HG03571 (cell line): ENCODE measurements around the gene TMEM87A.
A peak's percentile ranks its signal among the peaks of the same experiment; 100 is the strongest.

Source experiments
- ATAC-seq: cut with Tn5 transposase; IDR thresholded peaks from one replicate; pipeline ENCODE4 v1.9.1; 2021; ENCODE audit not compliant: unreplicated experiment

The TMEM87A gene

DNA sequence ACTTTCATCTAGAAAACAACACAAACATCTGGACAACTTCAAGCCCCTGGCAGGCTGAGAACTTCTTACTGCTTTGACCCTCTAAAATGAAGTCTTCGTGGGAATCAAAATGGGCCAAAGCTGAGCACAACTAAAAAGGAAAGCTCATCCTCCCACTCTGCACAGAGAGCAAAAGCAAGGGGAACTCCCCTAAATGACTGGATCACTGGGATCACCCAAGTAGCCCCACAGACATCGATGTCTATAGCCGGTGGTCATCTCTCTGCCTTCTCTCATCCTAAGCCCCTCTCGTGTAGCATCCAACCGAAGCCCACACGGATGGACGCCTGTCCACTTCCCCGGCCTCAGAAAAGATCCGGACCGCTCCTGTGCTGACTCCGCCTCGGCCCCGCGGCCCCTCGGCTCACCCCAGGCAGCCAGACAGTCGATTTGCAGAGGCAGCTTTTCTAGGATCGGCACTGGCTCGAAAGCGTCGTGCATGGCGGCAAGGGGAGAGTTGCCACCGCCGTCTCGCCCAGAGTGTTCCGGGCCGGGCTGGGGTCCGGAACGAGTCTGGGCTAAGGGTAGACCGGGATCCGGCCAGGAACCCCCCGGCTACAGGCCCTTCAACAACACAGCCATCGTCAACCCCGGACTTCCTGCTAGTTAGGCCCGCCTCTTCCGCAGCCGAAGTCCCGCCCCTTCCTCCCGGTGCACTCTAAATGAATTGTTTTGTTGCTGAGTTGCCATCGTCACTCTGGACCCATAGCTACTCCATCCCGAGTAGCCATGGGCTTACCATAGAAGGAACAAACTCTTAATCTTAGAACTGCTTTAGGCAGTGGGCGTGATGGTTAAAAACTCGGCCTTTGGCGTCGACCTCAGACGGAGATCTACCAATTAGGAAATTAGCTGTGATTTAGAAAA, 65.3 kb downstream of the TMEM87A start, which contains the start of gene VPS39:
Gene VPS39 (minus strand): TSS at position 631 of the 906 bp plus-strand sequence. CDS start 151 bp downstream, at position 480.
- ATAC-seq, result peak; percentile 95

DNA sequence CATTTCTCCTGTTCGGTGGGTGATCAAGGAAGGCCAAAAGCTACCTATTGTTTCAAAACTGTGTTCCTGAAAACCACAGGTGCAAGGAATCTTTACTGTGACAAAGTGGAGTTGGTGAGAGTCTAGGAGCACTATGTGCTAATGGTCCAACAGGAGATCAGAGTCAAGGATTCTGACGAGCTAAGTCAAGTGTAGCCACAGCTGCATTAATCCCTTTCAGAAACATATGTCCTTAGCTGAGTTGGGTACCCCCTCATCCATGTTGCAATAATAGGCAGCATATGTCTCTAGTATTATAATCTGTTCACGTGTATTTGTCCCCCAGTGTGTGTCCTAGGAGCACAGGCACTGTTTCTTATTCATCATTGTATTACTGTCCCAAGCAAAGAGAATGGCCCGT, 66.8 kb downstream of the TMEM87A start:
- no peak for ATAC-seq

DNA sequence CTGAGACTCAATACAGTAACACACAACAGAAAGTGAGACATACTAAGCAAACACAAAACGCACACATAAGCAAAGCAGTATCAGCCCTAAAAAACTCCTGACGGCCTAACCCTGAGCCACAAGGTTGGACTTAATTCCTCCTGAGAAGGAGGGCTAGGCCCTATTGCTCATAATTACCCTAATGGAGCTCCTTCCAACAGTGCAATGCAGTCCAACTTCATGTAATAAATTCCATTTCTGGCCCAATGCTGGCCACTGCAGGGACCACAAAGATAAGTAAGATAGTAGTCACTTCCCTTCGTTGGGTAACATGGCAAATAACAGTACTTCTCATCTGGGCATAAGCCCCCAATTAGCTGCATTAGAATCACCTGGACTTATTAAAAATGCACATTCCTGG, 69.3 kb downstream of the TMEM87A start:
- no peak for ATAC-seq

DNA sequence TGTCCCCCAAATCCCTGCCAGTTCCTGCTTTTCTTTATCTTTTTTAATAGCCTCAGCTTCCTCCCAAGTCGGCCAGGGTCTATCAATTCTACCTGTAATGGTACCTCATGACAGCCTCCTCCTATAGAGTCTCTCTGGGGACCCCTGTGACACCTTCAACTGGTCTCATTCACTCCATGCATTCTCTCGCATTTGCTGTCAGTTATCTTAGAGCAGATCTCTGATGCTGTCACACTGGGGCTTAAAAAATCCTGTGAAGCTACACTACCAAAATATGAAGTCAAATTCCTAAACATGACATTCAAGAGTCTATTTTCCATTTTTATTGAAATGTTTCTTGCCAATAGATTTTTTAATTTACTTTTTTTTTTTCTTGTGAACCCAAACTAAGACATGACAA, 70.6 kb downstream of the TMEM87A start:
- no peak for ATAC-seq

DNA sequence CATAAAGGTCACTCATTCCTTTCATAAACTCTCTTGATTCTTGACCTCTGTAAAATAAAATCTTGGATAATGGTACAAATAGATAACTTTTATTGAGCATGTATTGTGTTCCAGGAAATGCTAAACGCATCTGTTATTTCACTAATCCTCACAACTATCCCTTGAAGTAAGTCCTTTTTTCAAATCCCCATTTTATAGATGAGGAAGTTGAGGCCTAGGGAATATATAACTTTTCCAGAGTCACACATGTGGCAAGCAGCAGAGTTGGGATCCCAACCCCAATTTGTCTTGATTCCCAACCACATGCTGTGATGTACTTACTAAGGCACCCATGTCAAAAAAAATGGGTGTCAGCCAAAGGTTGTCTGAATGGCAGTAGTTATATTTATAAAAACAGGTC, 71.4 kb downstream of the TMEM87A start:
- ATAC-seq, result no peak

DNA sequence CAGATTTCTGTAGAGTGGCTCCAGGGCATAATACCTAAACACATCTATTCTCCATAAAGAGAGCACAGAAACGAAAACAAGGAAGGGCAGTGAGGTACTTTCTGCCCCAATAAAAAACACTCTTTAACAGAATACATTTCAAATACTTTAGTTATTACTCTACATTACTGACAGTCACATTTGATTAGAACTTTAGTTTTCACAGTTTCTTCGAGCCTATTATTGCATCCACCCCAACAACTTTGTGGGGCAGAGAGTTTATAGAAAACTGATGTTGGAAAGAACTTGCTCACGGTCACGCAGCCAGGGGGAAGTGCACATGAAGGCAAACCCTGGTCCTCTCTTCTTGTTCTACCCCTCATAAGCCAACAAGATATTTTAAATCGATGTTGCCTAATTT, 74.1 kb downstream of the TMEM87A start:
- no peak for ATAC-seq

DNA sequence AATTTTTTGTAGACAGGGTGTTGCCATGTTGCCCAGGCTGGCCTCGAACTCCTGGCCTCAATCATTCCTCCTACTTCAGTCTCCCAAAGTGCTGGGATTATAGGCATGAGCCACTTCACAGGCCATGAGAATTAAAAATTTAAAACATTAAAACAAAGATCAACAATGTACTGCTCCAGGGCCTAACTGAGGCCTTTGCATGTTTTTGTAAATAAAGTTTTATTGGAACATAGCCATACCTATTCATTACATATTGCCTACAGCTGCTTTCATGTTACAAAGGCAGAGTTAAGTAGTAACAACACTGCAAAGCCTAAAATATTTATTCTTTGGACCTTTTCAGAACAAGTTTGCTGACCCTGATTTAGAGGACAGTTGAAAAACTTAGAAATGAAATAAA, 74.7 kb downstream of the TMEM87A start:
- ATAC-seq, result no peak

DNA sequence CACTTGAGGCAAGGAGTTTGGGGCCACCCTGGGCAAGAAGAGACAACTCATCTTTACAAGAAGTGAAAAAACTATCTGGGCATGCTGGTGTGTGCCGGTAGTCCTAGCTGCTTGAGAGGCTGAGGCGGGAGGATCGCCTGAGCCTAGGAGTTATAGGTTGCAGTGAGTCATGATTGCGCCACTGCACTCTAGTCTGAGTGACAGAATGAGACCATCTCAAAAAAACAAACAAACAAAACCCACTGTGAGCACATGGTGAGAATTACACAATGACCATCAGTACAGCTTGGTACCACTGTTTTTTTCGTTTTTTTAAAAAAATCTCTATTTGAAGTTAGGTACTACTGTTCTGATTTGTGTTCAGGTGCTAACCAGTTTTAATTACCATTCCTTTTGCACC, 78.7 kb downstream of the TMEM87A start:
- no peak for ATAC-seq

DNA sequence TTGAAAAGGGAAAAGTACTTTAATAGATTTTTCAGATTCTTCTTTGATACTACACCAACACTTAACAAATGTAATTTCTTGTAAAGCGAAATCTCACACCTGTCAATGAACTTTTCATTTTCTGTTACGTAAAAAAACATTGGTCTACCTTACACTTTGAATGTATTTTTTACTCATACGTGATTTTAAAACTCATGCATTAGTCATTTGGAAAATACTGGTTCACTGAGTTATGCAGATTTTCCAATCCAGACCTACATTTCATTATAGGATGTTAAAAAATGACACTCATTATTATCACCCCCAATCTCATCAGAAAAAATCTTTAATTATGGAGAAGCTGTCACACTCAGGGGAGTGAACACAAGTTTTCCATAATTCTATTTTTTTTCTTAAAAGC, 79.8 kb downstream of the TMEM87A start:
- ATAC-seq, result no peak

DNA sequence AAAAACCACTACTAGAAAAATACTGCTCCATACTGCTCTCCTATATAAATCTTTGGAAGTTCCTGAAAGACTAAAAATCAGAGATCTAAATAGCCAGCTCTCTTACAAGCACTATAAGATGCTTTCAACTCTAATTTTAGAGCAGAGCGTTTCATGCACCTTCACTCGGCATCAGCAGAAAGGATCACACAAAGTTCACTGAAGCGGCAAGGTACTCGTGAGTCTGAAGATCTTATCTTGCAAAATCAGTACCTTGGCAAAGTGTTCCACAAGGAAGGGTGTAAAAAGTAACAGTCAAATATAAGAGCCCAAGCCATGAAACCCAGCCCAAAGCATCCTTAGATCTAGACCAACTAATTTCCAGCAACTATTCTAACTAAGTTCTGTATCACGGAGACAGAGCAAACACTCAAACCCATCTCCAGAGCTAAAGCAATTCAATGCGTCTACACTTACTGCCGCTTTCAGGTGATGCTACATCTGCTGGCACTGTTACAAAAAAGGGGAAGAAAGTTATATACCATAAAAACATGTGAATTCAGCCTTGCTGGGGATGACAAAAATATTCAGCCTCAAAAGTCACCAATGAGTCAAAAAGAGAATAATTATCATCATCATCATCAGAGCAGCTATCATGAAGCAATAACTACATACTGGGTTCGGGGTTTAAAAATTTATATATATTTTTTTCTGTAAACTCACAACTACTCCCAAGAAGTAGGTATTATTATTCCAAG, 81.5 kb downstream of the TMEM87A start:
- no peak for ATAC-seq

DNA sequence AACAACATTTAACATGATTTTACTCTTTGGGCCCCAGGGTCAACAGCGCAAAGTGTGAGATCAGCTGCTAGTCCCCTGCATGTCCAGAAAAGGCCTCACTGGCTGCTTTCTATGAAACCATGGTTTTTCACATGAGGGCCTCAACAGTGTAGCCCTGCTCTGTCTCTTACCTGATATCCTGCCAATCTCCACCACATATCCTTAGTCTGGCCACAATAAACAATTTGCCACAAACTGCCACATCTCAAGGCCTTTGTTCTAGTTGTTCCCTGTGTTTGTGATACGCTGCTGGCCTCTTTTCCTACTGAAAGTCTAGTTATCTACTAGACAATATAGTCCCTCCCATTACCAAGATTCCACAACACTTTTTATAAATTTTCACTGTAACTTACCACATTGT, 82.9 kb downstream of the TMEM87A start:
- no peak for ATAC-seq

DNA sequence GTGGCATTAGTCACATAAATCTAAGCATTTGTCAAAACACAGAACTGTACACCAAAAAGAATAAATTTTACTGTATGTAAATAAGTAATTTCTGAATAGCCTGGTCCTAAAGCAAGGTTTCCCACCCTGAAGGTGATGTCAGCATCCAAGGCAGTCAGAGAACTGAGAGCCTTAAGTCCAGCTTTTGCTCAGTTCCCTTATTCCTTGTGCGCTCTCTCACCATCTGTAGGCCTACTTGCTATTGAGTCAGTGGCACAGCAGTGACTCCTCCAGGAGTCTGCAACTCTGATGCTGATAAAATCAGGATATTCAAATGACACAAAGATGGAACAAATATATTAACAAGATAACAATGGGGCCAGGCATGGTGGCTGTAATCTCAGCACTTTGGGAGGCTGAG, 87.4 kb downstream of the TMEM87A start:
- no peak for ATAC-seq

DNA sequence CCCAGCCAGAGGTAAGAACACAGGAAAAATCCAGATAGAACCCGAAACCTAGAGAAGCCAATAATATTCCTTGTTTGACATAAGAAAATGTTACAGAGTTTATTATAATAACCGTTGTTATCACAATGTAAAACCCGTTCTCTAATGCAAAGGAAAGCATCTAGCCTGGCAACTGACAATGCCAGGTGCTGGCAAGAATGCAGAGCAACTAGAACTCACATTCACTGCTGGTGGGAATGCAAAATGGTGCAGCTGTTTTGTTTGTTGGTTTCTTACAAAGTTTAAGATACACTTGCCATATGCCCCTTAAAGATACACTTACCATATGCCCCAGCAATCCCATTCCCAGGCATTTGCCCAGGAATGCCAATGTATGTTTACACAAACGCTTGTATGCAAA, 88.5 kb downstream of the TMEM87A start:
- ATAC-seq, result no peak

DNA sequence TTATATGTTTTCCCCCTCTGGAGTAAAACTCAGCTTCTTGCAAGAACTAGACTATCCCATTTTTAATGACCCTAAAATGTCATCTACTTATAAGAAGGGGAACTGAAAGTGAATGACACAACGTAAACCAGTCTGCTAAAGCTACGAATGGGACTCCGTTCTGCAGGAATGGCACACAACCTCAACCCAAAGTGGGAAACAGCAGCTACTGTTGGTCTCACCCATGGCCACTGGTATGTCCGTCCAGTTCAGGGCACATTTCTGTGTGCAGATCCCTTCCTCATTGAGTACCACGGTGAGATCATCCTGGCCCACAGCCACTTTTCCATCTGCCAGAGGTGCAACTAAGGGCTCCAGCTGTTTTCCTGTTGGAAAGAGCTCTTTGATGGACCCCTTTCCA, 88.9 kb downstream of the TMEM87A start:
- ATAC-seq, result no peak

DNA sequence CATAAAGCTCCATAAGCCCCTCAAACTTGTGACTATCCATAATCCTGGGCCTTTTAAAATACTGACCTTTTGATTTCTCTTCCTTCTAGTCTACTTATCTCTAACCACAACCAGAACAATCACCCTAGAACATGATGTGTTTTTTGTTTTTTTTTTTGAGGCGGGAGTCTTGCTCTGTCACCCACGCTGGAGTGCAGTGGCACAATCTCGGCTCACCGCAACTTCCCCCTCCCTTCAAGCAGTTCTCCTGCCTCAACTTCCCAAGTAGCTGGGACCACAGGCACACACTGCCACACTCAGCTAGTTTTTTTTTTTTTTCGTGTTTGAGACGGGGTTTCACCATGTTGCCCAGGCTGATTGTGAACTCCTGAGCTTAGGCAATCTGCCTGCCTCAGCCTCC, 90.3 kb downstream of the TMEM87A start:
- no peak for ATAC-seq

DNA sequence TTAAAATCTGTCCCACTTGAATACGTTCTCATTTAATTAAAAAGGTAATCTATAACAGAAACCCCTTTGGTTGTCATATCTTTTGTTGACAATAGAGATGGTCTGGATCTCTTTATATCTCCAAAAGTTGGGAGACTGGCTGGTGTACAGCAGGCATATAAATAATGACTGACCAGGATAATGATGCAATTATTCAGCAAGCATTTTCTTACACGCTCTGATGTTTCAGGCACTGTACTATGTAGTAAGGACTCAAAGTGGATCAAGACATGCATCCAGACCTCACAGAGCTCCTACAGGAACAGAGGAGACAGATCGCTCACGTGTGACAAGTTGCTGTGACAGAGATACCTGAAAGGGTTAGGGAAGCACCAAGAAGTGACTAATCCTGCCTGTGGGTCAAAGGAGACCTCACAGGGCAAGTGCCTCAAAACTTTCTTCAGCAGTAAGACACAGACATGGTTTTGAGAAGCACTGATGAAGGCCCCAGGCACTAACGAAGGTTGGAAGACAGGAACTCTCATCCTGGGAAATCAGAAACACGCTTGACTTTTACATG, 90.8 kb downstream of the TMEM87A start:
- no peak for ATAC-seq

DNA sequence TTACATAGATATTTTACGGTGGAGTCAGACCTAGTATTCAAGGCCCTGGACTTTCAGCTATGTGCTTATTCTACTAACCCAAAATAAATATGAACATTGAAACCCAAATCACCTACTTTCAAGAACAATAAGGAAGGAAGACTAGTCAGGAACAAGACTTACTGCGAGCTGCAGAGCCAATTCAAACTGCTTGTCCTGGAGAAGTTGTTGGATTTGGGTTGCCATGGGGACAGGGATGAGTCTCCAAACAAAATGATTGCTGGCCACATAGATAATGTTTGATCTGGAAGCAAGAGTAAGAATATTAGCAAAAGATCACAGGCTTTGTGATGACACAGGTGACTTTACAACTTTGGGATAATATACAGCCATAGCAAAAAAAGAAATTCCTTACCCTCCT, 95.2 kb downstream of the TMEM87A start:
- no peak for ATAC-seq

DNA sequence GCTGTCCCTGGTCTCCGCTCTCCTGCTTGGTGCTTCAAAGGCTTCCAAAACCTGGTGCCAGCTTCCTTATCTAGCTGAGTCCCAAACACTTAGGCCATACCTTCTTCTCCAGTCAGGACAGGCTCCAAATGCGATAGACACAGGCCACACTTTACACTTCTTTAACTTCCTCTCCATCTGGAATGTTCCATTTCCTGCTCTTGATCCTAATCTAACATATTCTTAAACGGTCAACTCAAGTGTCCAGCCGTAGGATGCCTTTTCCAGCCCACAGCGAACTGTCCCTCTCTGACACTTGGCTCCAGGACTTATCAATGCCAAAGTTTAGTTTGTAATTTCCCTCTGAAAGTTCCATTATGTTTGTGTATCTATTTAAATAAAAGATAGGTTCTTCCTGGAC, 97.6 kb downstream of the TMEM87A start:
- ATAC-seq, result no peak

DNA sequence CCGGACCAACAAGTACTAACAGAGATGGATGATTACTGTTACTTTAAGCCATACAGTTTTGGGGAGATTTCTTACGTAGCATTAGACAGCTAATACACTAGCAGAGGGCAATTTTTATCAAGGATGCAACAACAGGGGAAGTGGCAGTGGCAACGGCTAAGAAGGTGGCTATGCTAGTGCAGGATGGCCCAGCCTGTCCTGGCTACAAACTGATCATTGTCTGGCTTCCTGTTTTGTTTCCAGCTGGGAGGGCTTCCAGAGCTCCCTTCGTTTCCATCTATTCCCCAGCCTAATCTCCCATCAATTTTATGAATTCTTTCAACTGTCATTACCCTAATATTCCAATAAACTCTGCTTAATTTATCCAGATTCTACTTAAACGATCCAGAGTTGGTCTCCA, 100.8 kb downstream of the TMEM87A start:
- no peak for ATAC-seq

DNA sequence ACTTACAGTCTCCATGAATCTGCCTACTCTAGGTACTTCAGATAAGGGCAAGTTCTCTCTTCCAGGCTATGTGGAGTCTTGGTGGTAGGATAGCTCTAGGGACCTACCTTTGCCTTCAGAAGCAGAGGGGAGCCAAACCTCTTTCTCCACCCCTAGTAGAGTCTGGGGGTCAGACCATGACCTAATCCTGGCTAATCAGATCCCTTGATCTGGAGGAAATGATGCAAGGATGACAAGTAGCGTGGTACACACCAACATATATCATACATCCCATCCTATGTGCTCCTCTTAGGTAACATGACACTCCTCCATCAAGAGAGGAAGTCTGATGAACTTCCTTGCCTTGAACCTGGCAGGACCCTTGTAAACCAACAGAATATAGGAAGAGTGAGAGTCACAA, 101.4 kb downstream of the TMEM87A start:
- no peak for ATAC-seq

DNA sequence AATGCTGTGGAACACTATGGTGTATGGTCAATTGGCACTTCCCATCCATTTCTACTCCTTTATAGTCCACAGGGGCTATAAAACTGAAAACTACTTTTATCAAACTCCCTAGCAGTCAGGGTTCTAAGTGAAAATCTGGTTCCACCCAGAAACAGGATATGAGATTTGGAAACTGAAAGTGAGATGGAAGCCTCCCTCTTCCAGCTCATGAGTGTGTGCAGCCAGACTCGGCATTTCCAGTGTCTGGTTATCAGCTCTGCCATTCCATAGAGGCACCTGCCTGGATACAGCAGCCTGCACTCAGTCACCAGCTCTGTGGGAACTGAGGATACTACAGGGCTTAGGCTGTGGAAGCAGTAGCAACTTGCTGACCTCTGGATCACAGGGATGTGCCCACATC, 102.1 kb downstream of the TMEM87A start:
- ATAC-seq, result no peak
